HUDEP-2 (cell line): Measurements from ENCODE around the gene PRSS56.

ENCODE experiments used
- DNase-seq, 76 experiments: peaks; one replicate each; lab custom pipeline; 2025; ENCODE audit not compliant: unreplicated experiment in 76 of 76; lab: John Stamatoyannopoulos, UW

PRSS56 gene

GRCh38 chr2:232519581-232520438, at the start of gene PRSS56:
PRSS56 (plus strand) TSS chr2:232520388; CDS start chr2:232520599, 211 bp downstream.
- DNase-seq, result no peak

GRCh38 chr2:232473467-232473890, 46.7 kb upstream of the PRSS56 start:
- DNase-seq, result no peak

GRCh38 chr2:232476045-232476444, 44.1 kb upstream of the PRSS56 start:
- DNase-seq, result no peak

GRCh38 chr2:232476791-232477190, 43.4 kb upstream of the PRSS56 start:
- DNase-seq, result no peak

- no peak for DNase-seq
These were observed 42.3 kb upstream of the PRSS56 start for GRCh38 chr2:232477751-232478510.

- DNase-seq, result no peak
These were observed 41.4 kb upstream of the PRSS56 start for GRCh38 chr2:232478571-232479340.

- DNase-seq, result no peak
These were observed 40.6 kb upstream of the PRSS56 start for GRCh38 chr2:232479341-232480200.

- DNase-seq, result no peak
These were observed 39.7 kb upstream of the PRSS56 start for GRCh38 chr2:232480201-232481190.

GRCh38 chr2:232481322-232482140, 38.7 kb upstream of the PRSS56 start:
- DNase-seq, result no peak

GRCh38 chr2:232482301-232483238, 37.6 kb upstream of the PRSS56 start:
- DNase-seq, result no peak

GRCh38 chr2:232483311-232483922, 36.8 kb upstream of the PRSS56 start:
- DNase-seq, result no peak

GRCh38 chr2:232483923-232484627, 36.1 kb upstream of the PRSS56 start:
- no peak for DNase-seq

GRCh38 chr2:232484628-232485347, 35.4 kb upstream of the PRSS56 start:
- DNase-seq, result no peak

GRCh38 chr2:232485348-232485756, 34.8 kb upstream of the PRSS56 start:
- DNase-seq, result no peak
